ENCODE data around the gene FOXQ1. TPM values are rescaled to one million over a fixed set of nuclear protein-coding genes. Genes with fewer than 3 reads are reported as not detected.

The FOXQ1 gene
- total RNA-seq, 1 experiment from 2014 or later: 11.7 TPM

- H3K36me3 ChIP-seq (ENCODE audit: control insufficient read depth, insufficient read depth, low read length): no peaks in the 10 kb centered on the region
- in situ Hi-C loops (cut with HindIII; ENCODE audit: low pct_unique_long_range_greater_than_20kb, low sequenced_read_pairs) (no loop called here), intact Hi-C loops (cut with micrococcal nuclease; ENCODE audit: unreplicated experiment) (no loop called here)
- BruUV-seq (replicated peaks): no TSS peak
- no peak overlapping the region for H3K4me3 ChIP-seq (ENCODE audit: low read depth in 2 of 2, low read length in 2 of 2)
- no peaks in the 10 kb centered on the region for H3K9me3 ChIP-seq (ENCODE audit: control insufficient read depth, insufficient read depth, low read depth, low read length)
- TF ChIP-seq SIN3A (IDR thresholded peaks at IDR 0.05; ENCODE audit: borderline replicate concordance, insufficient read depth, low read depth, low read length) (no peak), CTCF (IDR thresholded peaks at IDR 0.05) (no peak), POLR2AphosphoS5 (IDR thresholded peaks at IDR 0.05; ENCODE audit: low read depth, low read length) (no peak), REST (IDR thresholded peaks at IDR 0.05; ENCODE audit: insufficient read depth in 1 of 2, low read depth in 2 of 2, low read length in 1 of 2) (no peak), TCF7L2 (IDR thresholded peaks at IDR 0.05; ENCODE audit: low read depth, low read length) (no peak)
- CTCF ChIA-PET: interaction anchor here (0.6 kb wide), 1 partner anchor 83 kb away, joined by 5 read pairs; no protein-coding TSS in a partner anchor
- ATAC-seq (no peak), DNase-seq (ENCODE audit: low read depth, low spot score) (no peak)
- POLR2A ChIA-PET: no interaction called here
- no peaks in the 10 kb centered on the region for H3K27me3 ChIP-seq (ENCODE audit: control insufficient read depth, insufficient read depth, low read length)
- H3K4me1 ChIP-seq (ENCODE audit: control insufficient read depth, insufficient read depth, low read length): no peaks in the 10 kb centered on the region
- H3K27ac ChIP-seq (ENCODE audit: low read length): no peak overlapping the region
Observed at GRCh38 chr6:1298768-1299167, 13.1 kb upstream of the FOXQ1 start.

GRCh38 chr6:1306133-1306532 lies 5.8 kb upstream of the FOXQ1 start:
- Histone ChIP-seq H3K27ac (ENCODE audit: low read length) (no peak overlapping the region), H3K27me3 (ENCODE audit: control insufficient read depth, insufficient read depth, low read length) (no peaks in the 10 kb centered on the region), H3K4me1 (ENCODE audit: control insufficient read depth, insufficient read depth, low read length) (peaks cover 4% of the 10 kb centered on the region; the same call in 1 of the 2 replicates), H3K36me3 (ENCODE audit: control insufficient read depth, insufficient read depth, low read length) (no peaks in the 10 kb centered on the region), H3K9me3 (ENCODE audit: control insufficient read depth, insufficient read depth, low read depth, low read length) (no peaks in the 10 kb centered on the region), H3K4me3 (ENCODE audit: low read depth in 2 of 2, low read length in 2 of 2) (no peak overlapping the region)
- ATAC-seq (no peak), DNase-seq (ENCODE audit: low read depth, low spot score) (no peak)
- in situ Hi-C loops (cut with HindIII; ENCODE audit: low pct_unique_long_range_greater_than_20kb, low sequenced_read_pairs) (no loop called here), intact Hi-C loops (cut with micrococcal nuclease; ENCODE audit: unreplicated experiment) (no loop called here)
- TF ChIP-seq TCF7L2 (IDR thresholded peaks at IDR 0.05; ENCODE audit: low read depth, low read length): no peak
- TF ChIP-seq POLR2AphosphoS5 (IDR thresholded peaks at IDR 0.05; ENCODE audit: low read depth, low read length): no peak
- TF ChIP-seq SIN3A (IDR thresholded peaks at IDR 0.05; ENCODE audit: borderline replicate concordance, insufficient read depth, low read depth, low read length): no peak
- BruUV-seq (replicated peaks): no TSS peak
- ChIA-PET CTCF (no interaction called here), POLR2A (no interaction called here)

GRCh38 chr6:1309366-1309765 lies 2.5 kb upstream of the FOXQ1 start:
- no TSS peak for BruUV-seq (replicated peaks)
- intact Hi-C loops (cut with micrococcal nuclease; ENCODE audit: unreplicated experiment): no loop called here

More at GRCh38 chr6:1309366-1309765, 2.5 kb upstream of the FOXQ1 start:
- TF ChIP-seq POLR2AphosphoS5 (IDR thresholded peaks at IDR 0.05; ENCODE audit: low read depth, low read length) (no peak), CTCF (IDR thresholded peaks at IDR 0.05) (peak; percentile 12; the same call in 1 of the 2 replicates), SIN3A (IDR thresholded peaks at IDR 0.05; ENCODE audit: borderline replicate concordance, insufficient read depth, low read depth, low read length) (no peak), REST (IDR thresholded peaks at IDR 0.05; ENCODE audit: insufficient read depth in 1 of 2, low read depth in 2 of 2, low read length in 1 of 2) (no peak), TCF7L2 (IDR thresholded peaks at IDR 0.05; ENCODE audit: low read depth, low read length) (no peak)
- CTCF ChIA-PET: interaction anchor here (0.6 kb wide), 1 partner anchor 579 kb away, joined by 3 read pairs; no protein-coding TSS in a partner anchor
- Histone ChIP-seq H3K27ac (ENCODE audit: low read length) (no peak overlapping the region), H3K36me3 (ENCODE audit: control insufficient read depth, insufficient read depth, low read length) (no peaks in the 10 kb centered on the region), H3K4me3 (ENCODE audit: low read depth in 2 of 2, low read length in 2 of 2) (no peak overlapping the region), H3K9me3 (ENCODE audit: control insufficient read depth, insufficient read depth, low read depth, low read length) (no peaks in the 10 kb centered on the region), H3K27me3 (ENCODE audit: control insufficient read depth, insufficient read depth, low read length) (no peaks in the 10 kb centered on the region), H3K4me1 (ENCODE audit: control insufficient read depth, insufficient read depth, low read length) (peaks cover 9% of the 10 kb centered on the region)
- POLR2A ChIA-PET: no interaction called here
- ATAC-seq (no peak), DNase-seq (ENCODE audit: low read depth, low spot score) (no peak)
- in situ Hi-C loops (cut with HindIII; ENCODE audit: low pct_unique_long_range_greater_than_20kb, low sequenced_read_pairs): no loop called here

All from Panc1 (cell line).